Loucy (cell line): ENCODE results near the gene RPL10.

Source experiments
- H2AFZ ChIP-seq: fragments of 200-600 bp; sonication (generic); 2 replicates; pipeline ENCODE4 v1.6.0; 2016; ENCODE audit warnings: antibody characterized with exemption, mild to moderate bottlenecking, low read length, moderate library complexity
- H3F3A ChIP-seq: fragments of 200-600 bp; 2 replicates; pipeline ENCODE4 v1.6.0; 2016; ENCODE audit warnings: antibody characterized with exemption, low read depth, mild to moderate bottlenecking
- H3K27me3 ChIP-seq: fragments of 200-600 bp; sonication (generic); 2 replicates; pipeline ENCODE4 v1.6.1; 2014; ENCODE audit warnings: low read length, mild to moderate bottlenecking; ENCODE audit not compliant: insufficient read depth, poor library complexity, severe bottlenecking
- H3K36me3 ChIP-seq: fragments of 200-600 bp; sonication (generic); 2 replicates; pipeline ENCODE4 v1.6.1; 2016; ENCODE audit warnings: low read length; ENCODE audit not compliant: insufficient read depth
- H3K4me1 ChIP-seq: fragments of 200-600 bp; sonication (generic); 2 replicates; pipeline ENCODE4 v1.5.1; 2014; ENCODE audit warnings: low read length, mild to moderate bottlenecking; ENCODE audit not compliant: insufficient read depth, poor library complexity, severe bottlenecking
- H3K4me2 ChIP-seq: fragments of 200-600 bp; sonication (generic); 2 replicates; pipeline ENCODE4 v1.6.0; 2014; ENCODE audit warnings: antibody characterized with exemption, low read length, low read depth, mild to moderate bottlenecking; ENCODE audit not compliant: poor library complexity, severe bottlenecking
- H3K4me3 ChIP-seq: fragments of 200-600 bp; sonication (generic); 2 replicates; pipeline ENCODE4 v1.5.1; 2014; ENCODE audit warnings: low read length, mild to moderate bottlenecking, mixed read lengths; ENCODE audit not compliant: poor library complexity, severe bottlenecking
- H3K79me2 ChIP-seq: fragments of 200-600 bp; sonication (generic); 2 replicates; pipeline ENCODE4 v1.6.1; 2014; ENCODE audit warnings: low read length; ENCODE audit not compliant: insufficient read depth
- H3K9ac ChIP-seq: fragments of 200-600 bp; sonication (generic); 2 replicates; pipeline ENCODE4 v1.6.0; 2014; ENCODE audit warnings: mild to moderate bottlenecking, low read depth, low read length, moderate library complexity; ENCODE audit not compliant: poor library complexity, severe bottlenecking
- H3K9me2 ChIP-seq: fragments of 200-600 bp; sonication (generic); replicated peaks from 2 replicates; pipeline ENCODE4 v1.6.1; 2016; ENCODE audit warnings: low read depth, low read length, mixed read lengths
- H3K9me3 ChIP-seq: fragments of 200-600 bp; sonication (generic); 2 replicates; pipeline ENCODE4 v1.6.1; 2014; ENCODE audit warnings: mild to moderate bottlenecking, antibody characterized with exemption, low read length, low read depth; ENCODE audit not compliant: insufficient read depth
- H4K20me1 ChIP-seq: fragments of 200-600 bp; sonication (generic); 2 replicates; pipeline ENCODE4 v1.6.0; 2014; ENCODE audit warnings: antibody characterized with exemption, low read length, mild to moderate bottlenecking; ENCODE audit not compliant: insufficient read depth, poor library complexity, severe bottlenecking
- CTCF ChIP-seq: fragments of 200-600 bp; sonication (generic); conservative IDR thresholded peaks from 2 replicates; pipeline ENCODE4 v1.5.1; 2014; ENCODE audit warnings: mild to moderate bottlenecking, antibody characterized with exemption, low read length
- EZH2phosphoT487 ChIP-seq: fragments of 200-600 bp; IDR thresholded peaks from 2 replicates; pipeline ENCODE4 v1.6.1; 2018; ENCODE audit warnings: antibody characterized with exemption, mild to moderate bottlenecking, moderate library complexity, borderline replicate concordance

The RPL10 gene

GRCh38 chrX:154450312-154450711 lies 52.1 kb downstream of the RPL10 start:
- no peaks in the 10 kb centered on the region for H3K27me3 ChIP-seq
- no peaks in the 10 kb centered on the region for H3K36me3 ChIP-seq
- no peaks in the 10 kb centered on the region for H3K4me1 ChIP-seq

More at GRCh38 chrX:154450312-154450711, 52.1 kb downstream of the RPL10 start:
- H3K4me2 ChIP-seq: no peak overlapping the region
- H3K4me3 ChIP-seq: no peak overlapping the region
- H3K9ac ChIP-seq: no peak overlapping the region
- TF ChIP-seq CTCF (no peak), EZH2phosphoT487 (no peak)
- H2AFZ ChIP-seq: no peak overlapping the region
- no peaks in the 10 kb centered on the region for H3K9me2 ChIP-seq
- H3K9me3 ChIP-seq: no peaks in the 10 kb centered on the region
- no peaks in the 10 kb centered on the region for H3F3A ChIP-seq
- H4K20me1 ChIP-seq: no peaks in the 10 kb centered on the region
- H3K79me2 ChIP-seq: no peaks in the 10 kb centered on the region
